GM19463 (cell line): ENCODE measurements around the gene PPM1L.

Source experiments
- ATAC-seq: cut with Tn5 transposase; IDR thresholded peaks from one replicate; pipeline ENCODE4 v1.9.1; 2021; ENCODE audit warnings: mild to moderate bottlenecking, moderate library complexity; ENCODE audit not compliant: unreplicated experiment

Gene PPM1L

GRCh38 chr3:160921020-160921635 is 165.1 kb downstream of the PPM1L start:
- no peak for ATAC-seq

DNA sequence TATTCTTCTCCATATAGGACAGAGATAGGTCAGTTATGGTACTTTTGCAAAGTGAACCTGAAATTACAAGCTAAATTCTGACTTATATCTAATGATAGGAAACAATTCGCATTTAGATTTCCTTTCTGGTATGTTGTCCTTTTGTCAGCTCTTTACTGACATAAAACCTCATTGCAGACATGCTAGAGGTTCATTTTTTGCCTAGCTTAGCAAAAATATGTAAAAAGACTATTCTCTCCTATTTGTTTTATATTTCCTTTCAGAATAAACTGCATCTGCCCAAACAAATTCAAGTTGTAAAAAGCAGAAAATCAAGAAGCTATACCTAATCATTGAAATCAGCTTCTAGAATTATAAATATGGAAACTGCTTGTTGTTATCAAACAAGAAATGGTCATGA is 168.7 kb downstream of the PPM1L start:
- no peak for ATAC-seq

GRCh38 chr3:160927620-160928019 is 171.6 kb downstream of the PPM1L start:
- no peak for ATAC-seq

- no peak for ATAC-seq
Observed at GRCh38 chr3:160928183-160928726, 172.2 kb downstream of the PPM1L start.

DNA sequence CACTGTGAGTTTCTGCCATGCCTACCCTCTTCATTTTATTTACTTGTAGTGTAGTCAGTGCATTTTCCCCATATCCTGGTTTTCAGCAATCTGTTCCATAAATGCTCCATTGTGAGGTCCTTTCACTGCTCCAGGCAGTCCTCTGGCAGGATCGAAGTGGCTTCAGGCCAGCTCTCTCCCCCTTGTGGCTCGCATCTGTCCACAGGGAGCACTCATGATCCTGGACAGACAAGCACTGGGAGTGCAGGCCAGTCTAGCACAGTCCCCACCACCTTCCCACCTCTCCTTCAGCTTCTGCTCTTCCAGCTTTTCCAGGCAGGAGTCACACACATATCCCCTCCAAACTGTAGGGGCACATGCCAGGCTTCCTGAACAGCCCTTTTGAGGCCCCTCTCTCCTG is 173.6 kb downstream of the PPM1L start:
- no peak for ATAC-seq

DNA sequence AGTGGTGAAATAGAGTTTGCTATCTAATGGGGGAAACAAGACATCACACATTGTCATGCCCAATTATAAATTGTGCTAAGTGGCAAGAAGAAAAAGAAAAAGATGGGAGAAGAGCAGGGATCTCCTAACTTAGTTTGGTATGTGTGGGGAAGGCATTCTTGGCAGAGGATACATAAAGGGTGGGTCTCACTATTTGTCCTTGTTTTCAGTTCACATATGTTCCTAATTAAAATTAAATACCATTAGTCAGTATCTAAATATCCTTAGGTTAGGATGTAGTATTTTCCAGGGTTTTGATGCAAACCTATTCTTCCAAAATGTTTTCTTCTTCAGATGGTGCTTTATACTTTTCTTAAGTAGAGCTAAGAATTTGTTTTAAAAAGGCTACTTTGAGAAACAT is 175.4 kb downstream of the PPM1L start:
- ATAC-seq = no peak

DNA sequence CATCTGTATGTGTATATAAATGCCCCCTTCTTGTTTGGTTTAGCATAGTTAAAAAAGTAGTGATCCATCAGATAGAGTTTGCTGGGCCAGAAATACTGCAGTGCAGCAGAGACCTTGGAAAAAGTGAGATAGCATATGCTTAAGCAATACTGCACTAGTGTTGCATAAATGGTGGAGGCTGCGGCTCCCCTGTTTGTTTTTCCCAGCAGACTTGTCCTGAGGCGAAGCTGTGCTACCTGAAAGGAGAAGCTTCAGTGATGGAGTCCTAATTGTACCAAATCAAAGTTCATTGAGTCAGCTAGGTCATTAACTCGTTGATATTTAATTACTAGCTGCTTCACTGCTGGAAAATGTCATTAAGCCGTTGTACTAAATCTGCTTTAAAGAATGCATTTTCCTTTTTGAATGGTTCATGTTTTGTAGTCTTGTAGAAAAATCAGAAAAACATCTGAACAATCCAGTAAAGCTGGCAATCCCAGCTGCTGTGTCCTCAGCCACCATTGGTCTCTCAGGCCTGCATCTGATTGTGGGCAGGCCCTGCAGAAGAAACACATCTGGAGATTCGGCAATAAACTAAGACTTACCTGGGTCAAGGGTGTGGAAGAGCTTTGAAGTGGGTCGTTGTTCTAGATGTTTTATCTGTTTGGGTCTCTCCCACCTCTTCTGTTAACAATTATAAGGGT is 179.5 kb downstream of the PPM1L start:
- no peak for ATAC-seq

DNA sequence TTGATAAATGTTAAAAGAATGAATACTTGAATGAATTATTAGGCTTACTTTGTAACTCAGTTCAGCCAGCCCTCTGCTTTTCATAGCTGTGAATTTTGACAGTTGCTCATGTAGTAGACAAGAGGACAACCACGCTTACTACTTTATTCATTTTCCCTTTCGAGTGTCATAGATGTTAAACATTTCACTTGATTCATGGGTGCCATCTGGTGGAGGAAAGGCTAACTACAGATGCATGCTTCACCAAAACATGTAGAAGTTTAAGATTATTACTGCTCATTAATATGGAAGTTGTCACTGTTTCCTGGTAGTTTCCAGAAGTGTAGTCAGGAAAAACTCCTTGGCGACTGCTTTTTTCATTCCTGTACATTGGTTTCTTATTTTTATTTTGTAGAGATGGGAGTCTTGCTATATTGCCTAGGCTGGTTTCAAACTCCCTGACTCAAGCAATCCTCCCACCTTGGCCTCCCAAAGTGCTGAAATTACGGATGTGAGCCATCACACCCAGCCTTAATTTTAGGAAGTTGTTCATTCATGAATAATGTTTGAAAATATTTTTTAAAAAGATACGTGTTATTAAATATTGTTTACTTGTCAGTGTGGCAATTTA is 186.0 kb downstream of the PPM1L start:
- ATAC-seq = peak; percentile 86

GRCh38 chr3:160943996-160944395 is 188.0 kb downstream of the PPM1L start:
- ATAC-seq = no peak

DNA sequence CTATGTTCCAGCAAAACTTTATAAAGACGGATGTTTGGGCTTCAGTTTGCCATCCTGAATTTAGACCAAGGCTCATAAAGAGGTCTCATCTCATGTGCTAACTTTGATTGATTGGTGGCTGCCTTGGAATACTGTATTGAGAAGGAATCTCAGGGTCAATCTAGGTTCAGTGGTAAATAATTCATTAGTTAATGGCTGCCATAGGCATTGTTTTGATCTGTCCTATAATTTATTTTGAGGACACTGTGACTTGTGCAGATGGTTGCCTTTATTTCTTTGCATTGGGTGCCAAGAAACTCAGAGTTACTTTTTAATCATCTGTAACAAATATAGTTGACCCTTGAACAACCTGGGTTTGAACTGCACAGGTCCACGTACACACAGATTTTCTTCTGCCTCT is 189.3 kb downstream of the PPM1L start:
- ATAC-seq = no peak

GRCh38 chr3:160948273-160948672 is 192.2 kb downstream of the PPM1L start:
- no peak for ATAC-seq

DNA sequence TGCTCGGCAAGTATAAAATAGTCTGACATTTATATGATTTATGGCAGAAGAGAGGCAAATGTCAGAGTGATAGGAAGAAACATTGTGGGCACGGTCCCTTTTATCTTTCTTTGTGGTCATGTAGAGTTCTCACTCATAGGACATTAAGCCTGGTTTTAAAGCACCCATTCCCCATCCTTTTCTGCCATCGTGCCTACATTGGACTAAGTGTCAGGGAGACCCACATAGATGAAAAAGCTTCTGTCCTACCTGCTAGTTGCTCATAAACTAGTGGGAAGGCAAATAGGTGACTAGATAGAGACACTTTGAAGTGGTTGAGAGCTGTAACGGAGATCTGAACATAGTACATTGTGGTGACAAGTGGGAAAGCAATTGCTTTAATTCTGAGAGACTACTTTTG is 193.4 kb downstream of the PPM1L start:
- ATAC-seq = no peak

GRCh38 chr3:160950542-160950941 is 194.5 kb downstream of the PPM1L start:
- ATAC-seq = no peak

DNA sequence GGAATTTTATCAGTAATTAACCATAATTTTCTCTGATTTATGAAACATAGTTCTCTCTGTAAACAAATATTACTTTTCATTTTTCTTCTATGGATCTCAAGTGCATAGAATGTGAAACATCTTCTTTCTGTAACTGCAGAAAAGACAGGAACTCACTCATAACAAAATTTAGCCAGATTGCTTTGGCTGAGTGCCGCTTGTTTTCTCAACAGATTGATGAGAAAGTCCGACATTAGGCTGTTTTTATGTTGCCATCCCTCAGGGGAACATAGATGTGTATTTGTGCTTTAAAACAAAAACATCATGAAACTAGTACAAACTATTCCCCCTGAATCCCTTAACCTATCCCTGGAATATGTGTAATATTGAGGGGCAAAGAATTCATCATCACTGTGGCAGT is 194.9 kb downstream of the PPM1L start:
- ATAC-seq = no peak

GRCh38 chr3:160951642-160952487 is 195.8 kb downstream of the PPM1L start:
- ATAC-seq = no peak

GRCh38 chr3:160953686-160954085 is 197.7 kb downstream of the PPM1L start:
- no peak for ATAC-seq

- peak; percentile 83 for ATAC-seq
Observed at GRCh38 chr3:160956785-160957184, 200.8 kb downstream of the PPM1L start.

GRCh38 chr3:160960568-160960967 is 204.5 kb downstream of the PPM1L start:
- ATAC-seq = no peak

DNA sequence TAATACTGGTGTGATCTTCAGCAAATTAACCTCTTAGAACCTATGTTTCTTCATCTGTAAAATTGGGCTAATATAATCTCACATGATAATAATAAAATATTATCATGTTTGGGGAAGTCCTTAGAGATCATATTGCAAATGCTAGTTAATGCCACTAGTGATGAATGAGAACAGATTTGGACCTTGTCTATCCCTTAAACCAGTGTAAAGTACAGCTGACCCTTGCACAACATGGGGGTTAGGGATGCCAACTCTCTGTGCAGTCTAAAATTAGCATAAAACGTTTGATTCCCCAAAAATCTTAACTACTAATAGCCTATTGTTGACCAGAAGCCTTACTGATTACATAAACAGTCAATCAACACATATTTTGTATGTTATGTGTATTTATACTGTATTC is 207.9 kb downstream of the PPM1L start:
- no peak for ATAC-seq

DNA sequence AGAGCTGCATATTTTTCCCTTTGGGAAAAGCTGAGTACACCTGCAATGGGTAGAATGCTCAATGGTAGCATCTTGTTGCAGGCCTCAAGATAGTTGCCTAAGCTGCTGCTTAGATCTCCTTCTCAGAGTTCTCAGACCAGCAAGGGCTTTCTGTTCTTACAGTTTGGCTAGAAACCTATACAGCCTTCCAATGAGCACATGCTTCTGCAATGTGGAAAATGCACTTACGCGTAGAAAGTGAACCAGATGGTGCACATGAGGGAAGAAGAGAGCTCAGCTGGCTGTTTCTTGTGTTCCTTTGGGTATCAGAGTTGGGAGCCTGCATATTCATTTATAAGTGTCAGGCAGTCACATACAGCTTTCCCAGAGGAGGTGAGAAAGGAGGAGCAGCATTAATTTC is 212.7 kb downstream of the PPM1L start:
- no peak for ATAC-seq

DNA sequence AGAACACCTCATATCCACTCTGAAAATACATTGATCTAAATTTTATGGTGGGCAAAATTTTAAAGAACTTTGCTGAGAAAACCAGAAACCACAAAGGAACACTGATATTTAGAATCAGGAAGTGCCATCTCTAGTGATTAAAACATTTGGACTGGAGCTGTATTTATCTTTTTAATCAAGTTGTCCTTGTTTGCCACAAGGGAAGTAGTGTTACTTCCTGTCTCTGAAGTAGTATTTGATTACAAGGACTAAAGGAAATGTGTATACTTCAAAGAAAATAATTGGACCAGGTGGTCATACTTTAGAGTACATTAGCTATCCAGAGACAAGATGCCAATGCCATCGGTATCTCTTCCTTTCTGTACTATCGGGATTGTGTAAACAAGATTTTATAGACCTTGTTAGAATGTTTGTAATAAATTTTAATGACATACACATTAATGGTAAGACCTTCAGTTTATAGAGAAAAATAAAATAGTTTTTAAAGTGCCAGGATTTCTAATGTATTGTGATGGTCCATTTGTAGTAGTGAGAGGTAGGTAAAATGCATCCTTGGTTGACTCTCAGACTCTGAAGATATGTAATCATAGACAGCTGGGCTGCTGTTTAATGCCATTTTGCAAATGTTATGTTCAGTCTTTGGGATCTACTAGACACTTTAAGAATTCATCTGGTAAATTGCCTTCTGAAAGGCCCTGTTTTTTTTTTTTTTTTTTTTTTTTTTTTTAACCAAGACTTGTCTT is 217.2 kb downstream of the PPM1L start:
- no peak for ATAC-seq
